Cardiac fibroblast (primary cell): ENCODE results near the gene LIX1.

ENCODE experiments used
- DNase-seq, 2 donors: peaks; one replicate each; pipeline versions ENCODE4 v3.0.0 to v3.0.0-alpha.2; 2010; ENCODE audit warnings: low read depth in 2 of 2
- H3K4me3 ChIP-seq, 2 donors: replicated peaks in 1 of 2; 1 replicate in 1 of 2; 2 replicates in 1 of 2; pipeline ENCODE4 v1.5.1; 2011; ENCODE audit warnings: low read depth in 2 of 2, low read length in 2 of 2, mild to moderate bottlenecking in 2 of 2, moderate library complexity in 1 of 2
- CTCF ChIP-seq: IDR thresholded peaks from one replicate; pipeline ENCODE4 v1.5.1; 2011; ENCODE audit warnings: low read depth, mild to moderate bottlenecking, low read length, inconsistent platforms

The LIX1 gene

GRCh38 chr5:97134634-97135033, 7.8 kb downstream of the LIX1 start:
- H3K4me3 ChIP-seq = no peak overlapping the region
- no peak for DNase-seq
- TF ChIP-seq CTCF = no peak

GRCh38 chr5:97133101-97133500, 9.3 kb downstream of the LIX1 start:
- no peak for TF ChIP-seq CTCF
- peak in 1 of 2 donors; percentile 11 for DNase-seq

GRCh38 chr5:97131921-97132320, 10.5 kb downstream of the LIX1 start:
- H3K4me3 ChIP-seq = no peak overlapping the region
- no peak for TF ChIP-seq CTCF
- no peak for DNase-seq

More at GRCh38 chr5:97133101-97133500, 9.3 kb downstream of the LIX1 start:
- H3K4me3 ChIP-seq = no peak overlapping the region

GRCh38 chr5:97131139-97131710, 11.2 kb downstream of the LIX1 start:
- TF ChIP-seq CTCF = no peak
- DNase-seq = peak; percentile 6 to 25
- H3K4me3 ChIP-seq = no peak overlapping the region

GRCh38 chr5:97127727-97128126, 14.7 kb downstream of the LIX1 start:
- no peak for TF ChIP-seq CTCF
- peak in 1 of 2 donors; percentile 33 for DNase-seq
- H3K4me3 ChIP-seq = no peak overlapping the region

- no peak for DNase-seq
- no peak for TF ChIP-seq CTCF
- no peak overlapping the region for H3K4me3 ChIP-seq
Observed at GRCh38 chr5:97125125-97125683, 17.2 kb downstream of the LIX1 start.

GRCh38 chr5:97124335-97124734, 18.1 kb downstream of the LIX1 start:
- TF ChIP-seq CTCF = no peak
- H3K4me3 ChIP-seq = no peak overlapping the region
- no peak for DNase-seq
